B cell (primary cell): ENCODE results near the gene MLEC. TPM values are rescaled to one million over a fixed set of nuclear protein-coding genes. Genes with fewer than 3 reads are reported as not detected.

Experiments
- ATAC-seq: fragments of 200-7000 bp; cut with Tn5 transposase; one replicate; pipeline ENCODE4 v1.10.0; 2021; ENCODE audit warnings: low read depth, mild to moderate bottlenecking, moderate number of reproducible peaks, moderate library complexity
- CTCF ChIA-PET: fragments of 350-600 bp; sonication (Branson Sonifier 250); formaldehyde crosslinking; loops from one replicate; lab custom pipeline; 2021; ENCODE audit warnings: antibody characterized with exemption, inconsistent platforms; lab: Charles Lee
- POLR2A ChIA-PET: fragments of 350-600 bp; sonication (Branson Sonifier 250); formaldehyde crosslinking; loops from one replicate; lab custom pipeline; 2021; ENCODE audit warnings: antibody characterized with exemption; lab: Charles Lee
- DNase-seq: peaks from one replicate; pipeline ENCODE4 v3.0.0; 2013
- H2AFZ ChIP-seq: 2 replicates; pipeline ENCODE4 v1.6.1; 2012; ENCODE audit warnings: mild to moderate bottlenecking, low read depth, low read length; ENCODE audit not compliant: insufficient read depth, poor library complexity, severe bottlenecking
- H3K27ac ChIP-seq, 2 donors: 1 replicate in 1 of 2; 2 replicates in 1 of 2; pipeline ENCODE4 v1.5.1; 2012 to 2013; ENCODE audit warnings: low read length in 2 of 2, mild to moderate bottlenecking in 2 of 2, moderate library complexity in 1 of 2
- H3K27me3 ChIP-seq, 4 experiments: fragments of 200-600 bp in 1 of 4; sonication (generic) in 1 of 4; replicated peaks in 1 of 4; 1 replicate in 2 of 4; 2 replicates in 2 of 4; pipeline versions ENCODE4 v1.6.1 to v1.7.0; 2013 to 2016; ENCODE audit warnings: low read length in 3 of 4, mild to moderate bottlenecking in 2 of 4, mixed read lengths in 1 of 4, moderate library complexity in 1 of 4; ENCODE audit not compliant: insufficient read depth in 4 of 4, control insufficient read depth in 3 of 4; ENCODE audit errors: control extremely low read depth in 1 of 4
- H3K36me3 ChIP-seq, 2 experiments: replicated peaks in 1 of 2; 1 replicate in 1 of 2; 2 replicates in 1 of 2; pipeline versions ENCODE4 v1.6.1 to v1.7.1; 2013; ENCODE audit warnings: low read length in 1 of 2; ENCODE audit not compliant: insufficient read depth in 2 of 2, control insufficient read depth in 1 of 2; ENCODE audit errors: control extremely low read depth in 1 of 2, extremely low read depth in 1 of 2
- H3K4me1 ChIP-seq, 2 donors: fragments of 200-600 bp in 1 of 2; sonication (generic) in 1 of 2; 1 replicate in 1 of 2; 2 replicates in 1 of 2; pipeline versions ENCODE4 v1.5.1 to v1.6.1; 2013 to 2017; ENCODE audit warnings: low read length in 2 of 2; ENCODE audit not compliant: control insufficient read depth in 2 of 2, insufficient read depth in 2 of 2
- H3K4me2 ChIP-seq: replicated peaks from 2 replicates; pipeline ENCODE3; 2012; ENCODE audit warnings: mild to moderate bottlenecking, low read depth, low read length; ENCODE audit not compliant: poor library complexity, severe bottlenecking
- H3K4me3 ChIP-seq, 5 experiments: fragments of 200-600 bp in 1 of 5; sonication (generic) in 1 of 5; 1 replicate in 3 of 5; 2 replicates in 2 of 5; pipeline versions ENCODE4 v1.5.1 to v1.7.0; 2011 to 2016; ENCODE audit warnings: low read length in 4 of 5, mild to moderate bottlenecking in 4 of 5, low read depth in 2 of 5, control low read depth in 1 of 5, moderate library complexity in 1 of 5; ENCODE audit not compliant: insufficient read depth in 1 of 5; ENCODE audit errors: control extremely low read depth in 1 of 5, extremely low read depth in 1 of 5
- H3K79me2 ChIP-seq: fragments of 200-600 bp; sonication (generic); one replicate; pipeline ENCODE4 v1.6.0; 2016; ENCODE audit warnings: low read length; ENCODE audit not compliant: control insufficient read depth, insufficient read depth
- H3K9ac ChIP-seq: fragments of 200-600 bp; sonication (generic); 2 replicates; pipeline ENCODE4 v1.6.1; 2017; ENCODE audit warnings: mild to moderate bottlenecking, low read length, moderate library complexity
- H3K9me3 ChIP-seq, 3 donors: one replicate each; pipeline versions ENCODE4 v1.6.1 to v1.7.1; 2013; ENCODE audit warnings: low read length in 2 of 3; ENCODE audit not compliant: control insufficient read depth in 2 of 3, insufficient read depth in 1 of 3; ENCODE audit errors: control extremely low read depth in 1 of 3
- H4K20me1 ChIP-seq: 2 replicates; pipeline ENCODE4 v1.6.0; 2012; ENCODE audit warnings: mild to moderate bottlenecking, low read length; ENCODE audit not compliant: insufficient read depth, control insufficient read depth, poor library complexity, severe bottlenecking
- H3K27ac Mint-ChIP-seq: one replicate; pipeline ENCODE4 v1.8.0; 2021; ENCODE audit warnings: mixed read lengths
- H3K27me3 Mint-ChIP-seq: one replicate; pipeline ENCODE4 v1.8.0; 2021; ENCODE audit warnings: mixed read lengths
- H3K4me1 Mint-ChIP-seq: one replicate; pipeline ENCODE4 v1.8.0; 2021; ENCODE audit warnings: mixed read lengths
- H3K4me3 Mint-ChIP-seq: one replicate; pipeline ENCODE4 v1.8.0; 2021; ENCODE audit warnings: mixed read lengths
- H3K9me3 Mint-ChIP-seq: one replicate; pipeline ENCODE4 v1.8.0; 2022; ENCODE audit warnings: mixed read lengths; ENCODE audit not compliant: insufficient read depth
- CTCF ChIP-seq: fragments of 200-600 bp; IDR thresholded peaks from one replicate; pipeline ENCODE4 v1.8.0; 2022; ENCODE audit warnings: antibody characterized with exemption, mild to moderate bottlenecking
- EZH2 ChIP-seq: IDR thresholded peaks from 2 replicates; pipeline ENCODE4 v1.6.1; 2012; ENCODE audit warnings: borderline replicate concordance, low read depth, mild to moderate bottlenecking, moderate library complexity, low read length; ENCODE audit not compliant: insufficient read depth, poor library complexity, severe bottlenecking
- WGBS: methylation state at CpG from one replicate; pipeline ENCODE4 v1.1.5; 2013; ENCODE audit warnings: missing lambda C conversion rate; ENCODE audit not compliant: insufficient coverage; 5-methylcytosine and 5-hydroxymethylcytosine counted together
- intact Hi-C: fragments of 100-400 bp; cut with micrococcal nuclease; formaldehyde crosslinking; loops from one replicate; pipeline ENCODE4 v1.10.0; 2022
- polyA plus RNA-seq: library from polyadenylated mRNA; depleted of rRNA; stranded (reverse); fragments of >200 nt; gene quantifications from 2 replicates; pipeline ENCODE4 v1.2.3, GENCODE V29; 2012
- total RNA-seq, 2 donors: library from RNA; stranded (reverse); fragments of 120-200 nt in 1 of 2; gene quantifications; 1 replicate in 1 of 2; 2 replicates in 1 of 2; pipeline versions ENCODE4 v1.2.3 to v1.2.4, GENCODE V29; 2013 to 2022

MLEC gene
- total and polyA plus RNA-seq, 2 donors (not counting 1 experiment from before 2014, with no cell fraction given): 5.5 to 52.6 TPM

- Histone ChIP-seq H2AFZ (no peak overlapping the region), H3K27ac (no peak overlapping the region), H3K4me3 (no peak overlapping the region), H3K4me1 (peaks cover 20% of the 10 kb centered on the region in 2 donors), H3K9me3 (no peaks in the 10 kb centered on the region), H3K4me2 (no peak overlapping the region), H3K9ac (no peak overlapping the region), H3K36me3 (peaks cover 6 to 41% of the 10 kb centered on the region in 2 experiments), H3K79me2 (peaks cover 64% of the 10 kb centered on the region), H3K27me3 (no peaks in the 10 kb centered on the region), H4K20me1 (peaks cover 51% of the 10 kb centered on the region)
- Mint-ChIP-seq H3K4me1 (peaks cover 29% of the 10 kb centered on the region), H3K27ac (no peak overlapping the region), H3K9me3 (no peaks in the 10 kb centered on the region), H3K4me3 (no peak overlapping the region), H3K27me3 (no peaks in the 10 kb centered on the region)
- POLR2A ChIA-PET: no interaction called here
- intact Hi-C loops: no loop called here
- ATAC-seq (no peak), DNase-seq (no peak)
- CTCF ChIA-PET: no interaction called here
- no peak for TF ChIP-seq CTCF
- no peak for TF ChIP-seq EZH2
- WGBS: 98% methylated on average over 3 of the region's 11 CpGs
These were observed 5.6 kb downstream of the MLEC start for GRCh38 chr12:120692524-120693033.

- peaks cover 6 to 52% of the 10 kb centered on the region in 2 experiments for H3K36me3 ChIP-seq
- H3K9ac ChIP-seq: no peak overlapping the region
- no peak overlapping the region for H3K27ac ChIP-seq
- no peaks in the 10 kb centered on the region for H3K9me3 ChIP-seq
- intact Hi-C loops: no loop called here
- H3K4me2 ChIP-seq: no peak overlapping the region
- ChIA-PET CTCF (interaction anchor here (1.0 kb wide), 1 partner anchor 45 kb away, joined by 3 read pairs; no protein-coding TSS in a partner anchor), POLR2A (no interaction called here)
- H2AFZ ChIP-seq: no peak overlapping the region
- H3K27me3 Mint-ChIP-seq: no peaks in the 10 kb centered on the region
- no peaks in the 10 kb centered on the region for H3K9me3 Mint-ChIP-seq
- H3K4me3 ChIP-seq: no peak overlapping the region
- H3K27me3 ChIP-seq: no peaks in the 10 kb centered on the region
- H3K79me2 ChIP-seq: peaks cover 51% of the 10 kb centered on the region
- no peak overlapping the region for H3K27ac Mint-ChIP-seq
- H3K4me1 Mint-ChIP-seq: peaks cover 21% of the 10 kb centered on the region
- DNase-seq (no peak), ATAC-seq (no peak)
- H3K4me3 Mint-ChIP-seq: no peak overlapping the region
- TF ChIP-seq CTCF: no peak
- TF ChIP-seq EZH2: no peak
- H3K4me1 ChIP-seq: peaks cover 11 to 13% of the 10 kb centered on the region in 2 donors
- WGBS: 100% methylated on average over 4 of the region's 4 CpGs
- peaks cover 38% of the 10 kb centered on the region for H4K20me1 ChIP-seq
These were observed 6.9 kb downstream of the MLEC start for GRCh38 chr12:120693848-120694247.
